GM18508 (cell line): ENCODE data around the gene SPAG4.

Source experiments
- ATAC-seq: cut with Tn5 transposase; IDR thresholded peaks from one replicate; pipeline ENCODE4 v1.9.1; 2021; ENCODE audit warnings: moderate number of reproducible peaks; ENCODE audit not compliant: insufficient read depth, unreplicated experiment

The SPAG4 gene

GRCh38 chr20:35652641-35653429 lies 37.2 kb downstream of the SPAG4 start:
- no peak for ATAC-seq

DNA sequence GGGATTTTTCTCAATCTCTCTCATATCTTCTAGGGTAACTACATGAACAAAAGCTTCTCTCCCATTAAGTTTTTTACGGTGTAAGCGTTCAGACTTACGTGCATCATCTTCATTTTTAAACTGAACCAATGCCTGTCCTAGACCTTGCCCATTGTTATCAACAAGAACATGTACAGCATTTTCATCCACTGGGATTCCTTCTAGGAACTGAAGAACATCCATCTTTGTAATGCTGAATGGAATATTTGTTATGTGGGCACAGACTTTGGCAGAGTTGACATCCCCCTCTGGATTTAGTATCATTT lies 37.8 kb downstream of the SPAG4 start:
- ATAC-seq = no peak

DNA sequence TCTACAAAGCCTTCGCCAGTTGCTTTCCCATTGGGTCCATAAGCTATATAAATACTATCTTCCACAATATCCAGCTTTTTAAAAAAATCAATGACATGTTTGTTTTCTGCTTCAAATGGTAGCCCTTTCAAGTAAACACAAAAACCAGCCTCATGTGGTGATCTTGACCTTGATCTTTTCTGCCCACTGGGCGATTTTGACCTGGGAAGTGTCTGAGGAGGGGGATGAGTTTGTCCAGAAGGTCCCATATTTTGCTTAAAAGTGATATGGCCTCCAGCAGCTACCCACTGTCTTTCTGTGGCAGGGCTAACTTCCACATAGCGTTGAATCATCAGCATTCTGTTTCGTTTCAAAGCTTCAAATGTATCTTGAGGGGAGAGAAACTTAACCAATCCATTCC lies 38.3 kb downstream of the SPAG4 start:
- no peak for ATAC-seq

- ATAC-seq = no peak
Measured at GRCh38 chr20:35654415-35654814, 38.8 kb downstream of the SPAG4 start.

DNA sequence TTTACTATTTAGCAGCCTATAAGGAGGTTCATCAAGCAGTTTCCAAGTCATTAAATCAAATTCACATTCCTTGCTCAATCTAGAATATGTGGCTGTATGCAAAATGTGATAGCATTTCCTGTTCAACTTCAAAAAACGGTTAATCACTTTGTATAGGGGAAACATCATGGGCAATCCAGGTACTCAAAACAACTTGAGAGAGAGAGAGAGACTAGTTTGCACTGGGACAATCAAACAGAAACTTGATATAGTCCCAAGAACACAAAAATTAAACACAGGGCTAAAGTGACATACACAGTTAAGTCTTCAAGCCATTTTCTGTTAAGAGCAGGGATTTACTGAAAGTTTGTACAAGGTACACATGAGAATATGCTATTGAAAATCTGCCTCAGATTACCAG lies 41.6 kb downstream of the SPAG4 start:
- no peak for ATAC-seq

GRCh38 chr20:35660122-35660937 lies 44.7 kb downstream of the SPAG4 start:
- no peak for ATAC-seq

- ATAC-seq = no peak
Measured at GRCh38 chr20:35661053-35661452, 45.4 kb downstream of the SPAG4 start.

DNA sequence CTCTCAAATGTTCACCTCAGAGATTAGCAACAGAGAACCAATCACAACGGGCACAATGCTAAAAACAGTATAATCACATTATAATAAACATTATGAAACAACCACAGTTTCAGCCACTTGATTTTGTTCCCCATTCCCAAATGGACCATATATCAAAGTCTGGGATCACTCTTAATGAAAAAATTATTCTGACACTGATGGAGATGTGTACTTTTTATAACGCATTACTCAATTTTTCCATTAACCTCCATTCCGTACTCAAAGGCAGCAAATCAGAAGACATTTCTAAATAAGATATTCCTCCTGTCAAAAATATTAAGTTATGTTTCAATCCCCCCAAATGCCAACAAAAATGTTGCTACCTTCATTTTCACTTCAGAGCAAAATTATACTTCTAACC lies 46.3 kb downstream of the SPAG4 start:
- ATAC-seq = no peak

DNA sequence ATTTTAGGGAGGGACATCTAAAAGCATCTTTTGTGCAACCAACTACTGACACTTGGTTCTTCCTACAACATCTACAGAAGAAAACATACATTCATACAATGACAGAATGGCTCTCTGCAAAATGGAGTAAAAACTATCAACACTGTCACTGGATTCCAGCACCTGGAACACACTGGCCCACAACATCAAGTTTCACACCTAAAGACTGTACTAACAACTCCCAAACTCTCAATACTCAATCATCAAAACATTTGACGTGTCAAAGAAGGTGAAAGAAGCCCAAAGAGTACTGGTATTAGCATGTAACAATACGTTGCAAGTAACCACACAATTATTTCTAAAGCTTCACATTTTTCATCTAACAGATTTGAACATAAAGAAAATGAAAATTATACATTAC lies 46.9 kb downstream of the SPAG4 start:
- no peak for ATAC-seq

- ATAC-seq = no peak
Measured at GRCh38 chr20:35663516-35664465, 48.2 kb downstream of the SPAG4 start.

DNA sequence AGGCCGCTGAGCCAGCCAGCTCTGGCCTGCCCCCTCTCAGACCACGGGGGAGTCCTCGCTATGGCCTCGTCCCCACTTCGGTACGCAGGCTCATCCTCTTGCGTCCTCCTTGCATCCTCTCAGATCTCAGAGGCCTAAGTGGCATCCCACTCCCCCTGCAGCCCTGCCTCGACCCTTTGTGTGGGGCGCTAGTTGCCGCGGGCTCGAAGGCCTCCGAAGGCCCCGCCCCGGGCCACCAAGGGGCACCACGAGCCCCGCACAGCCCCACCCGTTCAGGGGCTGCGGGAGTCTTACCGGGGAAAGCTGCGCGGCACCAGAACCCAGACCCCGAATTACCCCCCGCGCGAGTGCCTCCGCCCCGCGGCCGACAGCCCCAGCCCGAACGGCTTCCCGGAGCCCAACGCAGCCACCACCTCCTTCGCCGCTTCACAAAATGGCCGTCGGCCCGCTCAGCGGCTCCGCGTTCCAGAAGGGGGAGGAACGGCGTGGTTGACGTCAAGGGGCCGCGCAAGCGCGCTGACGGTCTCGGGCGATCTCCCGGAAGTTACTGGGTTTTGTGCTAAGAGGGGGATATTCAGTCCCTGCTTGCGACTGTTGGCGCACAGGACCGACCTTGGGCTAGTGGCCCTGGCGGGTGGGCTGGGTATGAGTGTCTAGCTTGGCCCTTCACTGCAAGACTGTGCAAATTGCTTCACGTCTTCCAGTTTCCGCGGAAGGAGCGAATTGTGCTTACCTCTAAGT lies 49.0 kb downstream of the SPAG4 start, which contains the start of the genes CPNE1 and RBM12:
TSS of gene CPNE1 (minus strand) at position 435 of the 741 bp plus-strand sequence. CDS start 31,977 bp downstream, outside the sequence.
TSS of gene RBM12 (minus strand) at position 435 of the 741 bp plus-strand sequence. CDS start 9,578 bp downstream, outside the sequence.
- ATAC-seq = no peak

- no peak for ATAC-seq
Measured at GRCh38 chr20:35665949-35666288, 50.3 kb downstream of the SPAG4 start.

GRCh38 chr20:35669221-35669620 lies 53.6 kb downstream of the SPAG4 start:
- no peak for ATAC-seq

DNA sequence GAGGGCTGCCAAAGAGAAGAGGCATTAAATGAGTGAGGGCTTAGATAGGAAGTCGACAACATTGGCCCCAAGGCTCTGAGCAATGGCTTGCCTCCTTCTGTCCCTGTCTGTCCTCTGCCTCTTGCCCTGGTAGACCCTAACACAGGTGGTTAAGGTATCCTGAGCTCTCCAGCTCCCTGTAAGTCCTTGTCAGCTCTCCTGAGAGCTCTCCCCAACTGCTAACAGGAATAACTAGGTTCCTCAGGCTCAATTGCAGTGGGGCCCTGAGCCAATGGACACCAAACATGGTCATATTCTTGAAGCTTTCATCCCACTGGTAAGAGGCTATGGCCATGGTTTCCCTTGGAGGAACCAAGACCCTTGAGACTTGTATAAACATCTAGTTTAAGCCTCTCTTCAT lies 54.1 kb downstream of the SPAG4 start:
- no peak for ATAC-seq
